HG03066 (cell line): ENCODE results near the gene OR10G7.

Source experiments
- ATAC-seq: cut with Tn5 transposase; IDR thresholded peaks from one replicate; pipeline ENCODE4 v1.9.1; 2021; ENCODE audit warnings: low read depth; ENCODE audit not compliant: unreplicated experiment

Gene OR10G7

GRCh38 chr11:124041254-124041653 is at the start of gene OR10G7:
Gene OR10G7, minus strand, starts transcription at chr11:124041325. Its CDS starts 2,324 bp downstream, at chr11:124039001.
- no peak for ATAC-seq

- no peak for ATAC-seq
These were observed 45.1 kb upstream of the OR10G7 start for GRCh38 chr11:124085997-124086846.

DNA sequence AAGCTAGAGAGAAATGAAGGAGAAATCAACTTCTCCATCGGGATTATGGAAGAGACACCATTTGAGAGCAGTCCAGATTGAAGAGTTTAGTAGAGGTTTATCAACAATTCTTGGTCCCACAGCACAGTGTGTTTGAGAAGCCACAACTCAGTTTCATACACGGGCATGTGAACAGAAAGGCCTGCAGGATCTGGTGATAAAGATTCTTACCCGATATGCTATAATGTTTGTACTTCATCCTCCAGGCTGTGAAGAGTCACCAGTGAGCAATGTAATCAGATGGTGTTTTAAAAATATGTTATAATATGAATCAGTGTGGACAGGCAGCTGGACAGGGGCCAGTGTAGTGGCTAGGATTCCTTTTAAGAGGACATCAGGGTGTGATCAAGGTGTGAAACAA is 44.5 kb upstream of the OR10G7 start:
- no peak for ATAC-seq

DNA sequence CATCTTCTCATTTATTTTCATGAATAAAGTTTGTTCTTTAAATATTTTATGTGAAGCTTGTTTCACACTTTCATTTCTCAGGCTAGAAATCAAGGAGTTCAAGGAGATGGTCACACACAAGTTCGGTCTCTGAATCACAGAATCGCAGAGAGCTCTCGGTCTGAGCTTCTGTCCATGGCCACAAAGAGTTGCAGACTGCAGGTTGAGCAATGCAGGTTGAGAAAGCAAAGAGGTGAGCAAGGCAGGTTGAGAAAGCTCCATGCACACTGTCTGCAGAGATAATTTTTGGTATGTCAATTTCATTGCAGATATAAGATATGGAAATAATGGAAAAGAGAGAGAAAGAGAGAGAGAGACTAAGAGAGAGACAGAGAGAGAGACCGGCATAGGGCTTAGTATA is 41.2 kb upstream of the OR10G7 start:
- ATAC-seq: no peak

DNA sequence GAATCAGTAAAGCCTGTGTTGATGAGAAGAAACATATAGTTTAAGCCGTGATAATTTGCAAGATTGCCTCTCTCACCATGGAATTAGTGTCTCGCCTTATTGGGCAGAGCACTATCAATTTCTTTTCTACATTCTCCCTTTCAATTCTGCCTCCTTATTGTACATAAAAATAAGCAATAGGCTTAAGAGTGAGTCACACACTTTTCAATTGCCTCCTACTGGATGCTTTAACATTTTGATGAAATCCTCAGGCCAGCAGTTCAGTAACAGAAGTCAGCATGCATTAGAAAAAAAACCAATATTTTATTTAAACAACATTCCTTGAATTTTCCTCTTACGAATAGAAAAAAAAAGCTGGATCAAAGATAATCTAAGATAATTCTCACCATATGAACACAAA is 40.4 kb upstream of the OR10G7 start:
- ATAC-seq: no peak

DNA sequence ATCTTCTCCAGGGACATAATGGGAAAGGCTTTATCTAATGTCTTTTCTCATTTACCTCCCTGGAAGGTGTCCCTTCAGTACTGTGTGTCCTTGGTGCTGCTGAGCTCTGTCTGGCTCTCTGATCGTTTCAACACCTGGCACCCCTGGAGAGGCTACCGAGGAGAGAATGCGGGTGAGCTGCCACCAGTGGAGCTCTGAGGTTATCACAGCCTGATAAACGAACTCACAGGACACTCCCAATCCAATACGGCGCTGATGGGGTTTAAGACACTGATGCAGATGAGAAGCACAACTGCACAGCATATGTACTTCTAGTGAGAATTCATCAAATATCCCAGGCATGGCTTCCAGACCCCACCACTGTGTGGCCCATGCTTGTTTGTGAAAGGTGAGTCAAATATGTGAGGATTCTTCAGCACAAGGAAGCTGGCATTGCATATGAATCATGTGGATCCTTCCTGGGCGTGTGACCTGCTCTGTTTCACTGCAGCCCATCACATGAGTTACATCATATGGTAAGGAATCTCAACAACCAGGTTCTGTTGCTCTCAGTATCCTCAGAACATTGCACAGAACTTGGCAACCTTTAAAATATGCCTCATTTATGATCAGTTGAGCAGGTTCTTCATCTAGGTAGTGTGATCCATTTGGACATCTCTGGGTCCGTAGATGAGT is 39.3 kb upstream of the OR10G7 start:
- no peak for ATAC-seq

DNA sequence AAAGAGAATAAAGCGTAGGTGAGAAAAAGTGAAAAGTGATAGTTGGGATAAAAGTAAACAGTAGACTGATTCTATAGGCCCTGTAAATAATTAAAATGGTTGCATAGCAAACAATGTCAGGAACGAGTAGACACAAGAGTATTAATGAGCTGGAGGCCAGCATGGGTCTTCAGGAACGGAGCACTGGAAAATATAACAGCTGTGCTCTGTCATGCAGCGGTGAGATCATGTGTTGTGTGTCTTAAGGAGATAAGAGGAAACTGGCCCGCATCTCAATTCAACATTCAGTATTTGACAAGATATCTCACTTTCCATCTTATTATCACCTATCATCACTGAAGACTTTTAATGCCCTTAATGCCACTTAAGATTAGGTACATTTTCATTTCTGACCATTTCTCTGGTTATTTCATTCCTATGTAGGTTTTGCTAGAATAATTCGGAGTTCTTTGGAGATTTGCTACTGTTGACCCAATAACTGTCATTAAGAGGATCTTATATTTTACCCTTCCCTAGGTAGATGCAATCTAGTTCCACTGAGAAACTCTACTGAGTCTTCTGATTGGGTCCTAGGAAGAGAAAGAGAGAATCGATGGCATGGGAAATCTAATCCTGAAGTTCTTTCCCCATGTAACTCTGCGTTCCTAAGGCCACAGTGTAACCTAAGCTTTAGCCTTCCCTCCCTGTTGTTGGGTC is 38.7 kb upstream of the OR10G7 start:
- ATAC-seq: no peak

- ATAC-seq: no peak
These were observed 37.5 kb upstream of the OR10G7 start for GRCh38 chr11:124078591-124078990.

DNA sequence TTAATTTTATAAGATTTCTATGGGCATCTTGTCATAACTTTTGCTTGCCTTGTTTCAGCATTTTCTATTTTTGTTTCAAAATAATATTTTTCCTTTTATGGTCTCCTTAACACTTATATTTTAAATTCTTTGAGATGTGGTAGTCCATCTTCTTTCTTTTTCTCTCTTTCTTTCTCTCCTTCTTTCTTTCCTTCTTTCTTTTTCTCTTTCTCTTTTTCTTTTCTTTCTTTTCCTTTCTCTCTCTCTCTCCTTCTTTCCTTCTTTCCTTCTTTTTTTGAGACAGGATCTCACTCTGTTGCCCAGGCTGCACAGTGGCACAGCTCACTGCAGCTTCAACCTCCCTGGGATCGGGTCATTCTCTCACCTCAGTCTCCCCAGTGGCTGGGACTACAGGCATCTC is 36.1 kb upstream of the OR10G7 start:
- no peak for ATAC-seq

DNA sequence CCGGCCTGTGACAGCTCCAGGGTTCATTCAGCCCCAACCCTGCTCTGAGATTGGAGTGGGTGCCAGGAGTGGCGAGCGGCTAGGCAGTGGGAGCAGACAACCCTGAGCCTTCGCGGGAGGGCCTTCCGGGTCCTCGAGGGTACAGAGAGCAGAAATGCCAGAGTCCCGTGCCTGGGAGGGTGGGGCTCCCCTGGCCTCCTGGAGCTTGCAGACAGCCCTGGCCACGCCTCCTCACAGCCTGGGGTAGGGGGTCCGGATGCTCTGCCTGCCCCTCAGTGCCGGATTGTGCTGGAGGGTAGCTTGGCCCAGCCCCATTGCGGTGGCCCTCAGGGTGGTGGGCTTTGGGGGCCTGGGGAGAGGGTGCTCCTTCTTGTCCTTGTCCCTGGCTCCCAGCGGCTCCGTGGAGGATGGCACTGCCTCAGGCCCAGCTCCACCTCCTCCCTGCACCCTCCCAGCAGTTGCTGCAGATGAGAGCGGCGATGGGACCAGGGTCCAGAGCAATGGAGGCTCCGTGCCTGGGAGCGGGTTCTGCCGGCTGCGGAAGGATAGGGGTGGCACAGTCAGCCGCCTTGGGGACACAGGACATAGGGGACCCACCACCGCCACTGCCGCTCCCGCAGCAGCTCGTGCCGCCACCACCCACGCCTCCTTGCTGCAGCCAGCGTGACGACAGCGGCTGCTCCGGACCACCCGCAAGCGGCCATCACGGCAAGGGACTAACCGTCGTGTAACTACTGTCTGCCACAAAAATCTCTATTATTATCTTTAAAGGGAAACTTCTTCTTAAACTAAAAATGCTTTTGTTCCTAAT is 34.9 kb upstream of the OR10G7 start:
- ATAC-seq: peak; percentile 66

GRCh38 chr11:124075492-124075840 is 34.3 kb upstream of the OR10G7 start:
- ATAC-seq: no peak

DNA sequence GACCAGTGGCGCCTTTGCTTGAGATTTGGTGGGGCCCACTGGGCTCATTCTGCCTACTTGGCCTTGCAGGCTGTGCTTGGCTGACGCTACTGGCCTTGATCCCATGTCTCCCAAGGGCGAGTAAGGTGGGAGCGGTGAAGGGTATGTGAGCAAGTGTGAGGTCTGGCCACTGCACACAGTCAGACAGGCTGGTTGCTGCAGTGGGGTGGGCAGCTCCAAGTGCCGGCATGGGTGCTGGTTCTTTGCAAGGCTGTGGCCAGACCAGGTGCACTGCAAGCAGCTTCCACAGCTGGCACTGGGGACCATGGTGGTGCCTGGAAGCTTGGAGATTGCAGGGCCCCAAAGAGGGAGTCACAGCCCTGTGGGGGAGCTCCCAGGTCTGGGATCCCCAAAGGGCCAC is 33.4 kb upstream of the OR10G7 start:
- ATAC-seq: no peak

DNA sequence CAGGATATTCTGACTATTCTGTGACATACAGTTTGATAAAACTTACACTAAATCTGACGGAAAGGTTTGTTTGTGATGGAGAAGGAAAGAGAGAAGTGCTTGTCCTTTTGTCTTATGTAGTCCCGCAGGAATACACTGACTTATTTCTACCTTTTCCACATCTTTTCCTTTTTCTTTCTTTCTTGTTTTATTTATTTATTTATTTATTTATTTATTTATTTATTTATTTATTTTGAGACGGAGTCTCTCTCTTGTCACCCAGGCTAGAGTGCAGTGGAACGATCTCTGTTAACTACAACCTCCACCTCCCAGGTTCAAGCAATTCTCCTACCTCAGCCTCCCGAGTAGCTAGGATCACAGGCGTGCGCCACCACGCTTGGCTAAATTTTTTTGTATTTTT is 31.0 kb upstream of the OR10G7 start:
- ATAC-seq: no peak

DNA sequence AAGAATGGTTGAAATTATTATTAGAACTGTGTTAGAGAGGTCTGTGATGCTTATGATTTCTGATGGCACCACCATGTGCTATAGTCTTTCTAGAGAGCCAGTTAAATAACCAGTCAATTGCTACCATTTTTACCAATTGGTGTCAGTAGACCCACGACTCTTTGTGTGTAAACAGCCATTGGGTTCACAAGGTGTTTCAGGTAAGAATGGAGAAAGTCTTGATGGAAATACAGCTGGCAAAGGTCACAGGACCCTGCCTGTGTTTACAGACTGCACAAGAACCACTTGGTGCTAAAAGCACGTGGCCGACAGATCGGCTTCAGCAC is 30.5 kb upstream of the OR10G7 start:
- no peak for ATAC-seq

DNA sequence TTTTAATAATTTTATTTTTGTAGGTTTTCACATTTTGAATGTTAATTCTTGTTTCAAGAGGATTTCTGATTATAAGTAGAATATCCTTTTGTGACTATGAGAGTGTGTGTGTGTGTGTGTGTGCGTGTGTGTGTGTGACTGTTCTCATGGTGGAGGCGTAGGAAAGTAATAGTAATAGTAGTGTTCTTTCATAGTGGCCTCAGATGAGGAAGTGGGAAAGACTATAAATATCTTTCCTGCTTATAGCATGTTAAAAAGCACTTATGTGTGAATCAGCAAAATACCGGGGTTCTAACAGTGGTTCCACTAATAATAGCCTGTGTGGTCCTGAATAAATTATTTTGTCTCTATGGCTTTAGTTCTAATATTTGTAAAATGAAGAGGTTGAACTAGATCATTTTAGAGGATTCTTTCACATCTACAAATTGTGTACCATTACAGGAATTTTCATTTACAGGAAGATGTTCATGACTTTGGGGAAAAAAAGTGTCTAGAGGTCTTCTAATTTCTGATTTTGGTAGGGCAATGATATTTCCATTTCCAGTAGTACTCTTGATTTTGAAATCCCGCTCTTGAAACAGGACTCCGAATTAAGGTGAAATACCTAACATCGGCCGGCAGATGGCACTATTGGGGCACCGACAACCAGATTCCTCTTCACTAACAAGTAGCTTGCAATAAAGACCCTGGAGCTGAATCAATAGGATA is 29.9 kb upstream of the OR10G7 start:
- ATAC-seq: peak; percentile 94

- peak; percentile 49 for ATAC-seq
These were observed 28.6 kb upstream of the OR10G7 start for GRCh38 chr11:124069429-124070401.

DNA sequence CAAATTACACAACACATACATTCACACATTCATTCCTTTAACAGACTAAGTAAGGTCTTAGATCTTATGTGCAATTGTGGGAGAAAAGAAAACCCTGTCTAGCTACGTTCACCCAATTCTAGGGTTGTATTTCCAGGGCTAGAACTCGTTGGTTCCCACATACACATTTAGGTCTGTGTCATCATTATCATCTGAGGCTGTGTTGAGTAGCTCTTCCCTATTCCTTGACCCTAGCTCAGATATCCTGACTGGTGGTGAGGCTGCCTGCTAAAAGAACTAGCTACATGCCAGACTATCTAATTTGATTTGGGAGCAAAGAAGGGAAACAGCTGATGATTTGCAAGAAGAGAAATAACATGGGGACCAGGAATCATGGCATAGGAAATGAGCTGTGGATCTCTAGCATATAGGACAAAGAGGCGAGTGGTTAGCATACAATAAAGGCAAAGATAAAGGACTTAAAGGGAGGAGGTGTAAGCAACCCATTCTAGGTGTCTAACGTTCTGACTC is 27.5 kb upstream of the OR10G7 start:
- ATAC-seq: no peak

GRCh38 chr11:124052966-124053365 is 11.8 kb upstream of the OR10G7 start:
- ATAC-seq: no peak

DNA sequence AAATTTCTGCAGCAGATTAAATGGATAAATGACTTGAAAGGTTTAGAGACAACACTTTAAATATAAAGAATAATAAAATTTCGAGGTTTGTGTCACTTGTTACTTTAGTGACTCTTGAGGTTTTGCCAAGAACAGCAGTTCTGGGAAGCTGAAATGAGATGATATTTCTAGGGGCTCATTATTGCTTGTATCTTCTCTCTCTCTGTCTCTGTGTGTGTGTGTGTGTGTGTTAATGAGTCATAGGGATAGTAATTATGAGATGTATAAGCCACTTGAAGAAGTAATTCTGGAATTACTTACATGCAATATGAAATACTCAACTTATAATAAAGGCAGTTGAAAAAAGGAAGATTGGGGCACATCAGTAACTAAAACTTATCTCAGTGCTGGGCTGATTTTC is 9.6 kb upstream of the OR10G7 start:
- no peak for ATAC-seq
